COR-L47 (cell line): ENCODE data around the gene CEP350.

Source experiments
- DNase-seq: peaks from one replicate; lab custom pipeline; 2025; lab: John Stamatoyannopoulos, UW

CEP350 gene

GRCh38 chr1:180156201-180156600 lies 201.6 kb downstream of the CEP350 start:
- no peak for DNase-seq

DNA sequence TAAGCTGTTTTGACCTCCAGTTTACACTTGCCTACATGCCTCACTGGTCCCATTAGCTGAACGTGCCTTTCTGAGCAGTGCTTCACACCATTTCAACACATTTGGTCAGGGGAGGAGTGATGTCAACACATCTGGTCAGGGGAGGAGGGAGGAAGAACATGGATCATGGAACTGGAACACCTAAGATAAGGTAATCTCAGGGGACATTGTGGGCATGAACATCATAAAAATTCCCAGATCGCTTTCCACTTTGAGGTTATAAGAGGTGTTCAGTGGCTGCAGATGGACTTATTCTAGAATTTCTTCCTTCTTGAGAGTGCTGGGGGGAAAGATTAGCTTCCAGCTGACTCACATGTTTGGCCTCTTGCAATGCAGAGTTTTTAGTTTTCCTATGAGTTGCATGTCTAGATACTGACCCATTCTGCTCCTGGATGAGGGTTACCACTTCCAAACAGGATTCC lies 202.1 kb downstream of the CEP350 start:
- DNase-seq, result no peak

DNA sequence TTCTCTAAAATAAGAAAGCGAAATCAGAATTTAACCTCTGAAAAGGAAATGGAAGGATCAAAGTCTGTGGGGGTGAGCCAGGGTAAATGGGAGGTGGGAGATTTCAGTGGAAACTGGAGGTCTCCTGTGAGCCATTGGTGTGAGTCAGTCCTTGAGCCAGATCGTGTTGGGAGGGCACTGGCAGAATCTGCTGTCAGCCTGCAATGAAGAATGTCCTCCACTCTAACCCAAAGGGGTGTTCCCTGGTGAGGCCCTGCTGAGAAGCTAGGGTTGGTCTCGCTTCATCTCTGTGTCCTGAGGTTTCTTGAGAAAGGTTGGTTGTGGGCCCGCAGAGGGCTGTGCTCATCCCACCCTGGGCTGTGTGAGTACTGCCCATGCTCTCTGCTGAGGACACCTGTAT lies 202.5 kb downstream of the CEP350 start:
- DNase-seq, result no peak

DNA sequence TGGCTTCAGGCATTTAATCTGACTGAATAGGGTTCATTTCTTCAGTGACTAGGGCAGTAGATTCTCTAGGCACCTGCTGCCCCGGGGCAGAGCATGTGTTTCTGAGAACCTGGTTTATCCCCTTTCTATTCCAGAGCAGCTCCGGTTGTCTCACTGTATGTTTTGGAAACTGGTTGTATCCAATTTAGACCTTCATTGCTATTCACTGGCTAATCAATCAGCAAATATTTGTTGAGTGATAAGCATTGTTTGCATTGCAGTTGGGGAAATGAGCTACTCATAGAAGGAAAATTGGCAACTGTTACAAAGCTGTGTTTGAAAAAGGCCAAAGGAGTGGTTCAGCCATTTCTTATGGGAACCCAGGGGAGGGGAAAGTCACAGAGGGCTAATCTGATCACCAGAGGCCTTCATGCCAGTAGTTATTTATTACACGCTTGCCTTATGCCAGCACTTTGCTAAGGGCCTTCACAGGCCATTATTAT lies 203.0 kb downstream of the CEP350 start:
- peak; percentile 88 for DNase-seq

DNA sequence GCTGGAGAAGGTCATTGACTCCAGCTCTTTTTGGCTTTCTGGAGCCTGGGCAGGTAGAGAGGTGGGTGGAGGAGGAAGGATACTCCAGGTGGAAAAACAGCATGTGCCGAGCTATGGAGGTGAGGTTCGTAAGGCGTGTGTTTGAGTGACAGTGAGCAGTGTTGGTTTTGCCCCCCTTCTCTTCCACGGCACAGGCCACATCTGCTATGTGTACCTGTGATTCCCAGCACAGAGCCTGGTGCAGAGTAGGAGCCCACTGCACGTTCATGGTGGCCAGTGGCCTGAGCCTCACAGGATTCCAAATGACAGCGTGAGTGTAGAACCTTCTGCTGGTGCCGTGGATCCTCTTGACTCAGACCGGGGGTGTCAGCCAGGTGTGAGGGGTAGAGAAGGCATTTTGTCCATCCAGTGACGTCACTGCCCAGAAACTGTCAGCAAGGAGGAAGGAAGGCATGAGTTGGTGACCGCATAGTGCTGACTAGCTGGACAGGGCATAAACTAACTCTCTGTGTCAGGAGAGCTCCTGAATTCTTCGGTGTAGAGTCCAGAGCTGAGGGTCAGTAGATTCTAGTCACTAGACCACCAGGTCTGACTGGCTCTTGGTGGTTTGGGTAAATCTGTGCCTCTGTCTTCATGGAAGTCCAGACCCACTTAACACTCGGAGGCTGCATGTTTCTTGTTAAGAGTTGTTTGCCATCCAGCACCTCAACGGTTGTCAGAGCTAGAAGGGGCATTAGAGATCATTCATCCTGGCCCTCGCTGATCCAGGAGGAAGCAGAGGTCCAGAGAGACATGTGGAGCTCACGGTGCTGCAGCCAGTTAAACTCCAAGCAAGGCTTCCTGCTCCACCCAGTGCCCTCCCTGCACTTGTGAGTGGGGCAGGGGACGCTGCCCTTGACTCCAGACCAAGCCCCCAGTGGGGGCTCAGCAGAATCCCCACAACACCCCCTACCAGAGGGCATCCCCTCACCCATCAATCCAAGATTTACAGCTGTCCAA lies 203.8 kb downstream of the CEP350 start:
- DNase-seq, result no peak

DNA sequence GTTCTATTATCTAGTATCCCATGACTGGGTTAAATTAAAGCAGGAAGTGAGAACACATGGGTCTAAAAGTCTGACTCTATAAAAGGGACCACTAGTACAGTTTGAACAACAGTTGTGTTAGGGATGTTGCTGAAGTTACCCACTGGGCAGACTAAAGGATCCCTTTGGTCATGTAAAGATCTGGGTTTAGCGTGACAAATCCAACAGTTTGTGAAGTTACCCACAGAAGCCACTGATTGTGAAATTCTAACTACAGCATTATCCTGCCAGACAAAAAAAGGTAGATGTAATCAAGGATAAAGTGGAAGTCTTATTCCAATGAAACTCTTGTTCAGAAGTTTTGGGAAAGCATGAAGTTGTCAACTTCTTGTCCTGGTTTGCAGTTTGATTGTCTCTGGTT lies 205.7 kb downstream of the CEP350 start:
- DNase-seq, result no peak

DNA sequence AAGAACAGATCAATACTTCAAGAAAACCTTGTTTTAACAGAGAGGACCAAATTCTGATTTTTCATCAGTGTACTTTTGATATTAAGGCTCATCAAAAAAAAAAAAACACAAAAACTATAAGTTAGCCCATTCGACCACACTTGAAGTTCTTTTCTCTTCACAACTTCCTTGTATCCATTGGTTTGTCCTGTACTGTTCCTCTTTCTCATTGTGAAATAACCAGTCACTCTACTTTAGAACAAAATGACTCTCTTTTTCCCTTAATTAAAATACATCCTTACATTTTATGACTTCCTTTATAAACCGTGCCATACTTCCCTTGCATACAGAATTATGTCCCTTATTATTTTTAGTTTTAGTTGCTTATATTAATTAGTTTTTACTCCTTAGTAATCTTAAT lies 208.4 kb downstream of the CEP350 start:
- DNase-seq, result no peak
